OCI-LY1 (cell line): ENCODE data around the gene SMARCC1.

Experiments
- H2AFZ ChIP-seq: fragments of 200-600 bp; sonication (generic), shearing (Covaris generic); 2 replicates; pipeline ENCODE4 v1.6.0; 2014; ENCODE audit warnings: antibody characterized with exemption, mild to moderate bottlenecking, low read length
- H3F3A ChIP-seq: fragments of 200-600 bp; sonication (generic), shearing (Covaris generic); 2 replicates; pipeline ENCODE4 v1.6.0; 2014; ENCODE audit warnings: mild to moderate bottlenecking, antibody characterized with exemption, low read length, moderate library complexity; ENCODE audit not compliant: insufficient read depth
- H3K27ac ChIP-seq: fragments of 200-600 bp; sonication (generic); 2 replicates; pipeline ENCODE4 v1.5.1; 2014; ENCODE audit warnings: low read length, mixed run types, mild to moderate bottlenecking, low read depth; ENCODE audit not compliant: poor library complexity, severe bottlenecking
- H3K27me3 ChIP-seq: fragments of 200-600 bp; sonication (generic); 2 replicates; pipeline ENCODE4 v1.6.0; 2014; ENCODE audit warnings: antibody characterized with exemption, mild to moderate bottlenecking, low read length, moderate library complexity; ENCODE audit not compliant: insufficient read depth
- H3K36me3 ChIP-seq: fragments of 200-600 bp; sonication (generic); 2 replicates; pipeline ENCODE4 v1.6.1; 2014; ENCODE audit warnings: mild to moderate bottlenecking, antibody characterized with exemption, low read length, moderate library complexity, mixed read lengths; ENCODE audit not compliant: insufficient read depth
- H3K4me1 ChIP-seq: fragments of 200-600 bp; sonication (generic); 2 replicates; pipeline ENCODE4 v1.5.1; 2014; ENCODE audit warnings: mild to moderate bottlenecking, low read length, moderate library complexity; ENCODE audit not compliant: insufficient read depth, severe bottlenecking
- H3K4me2 ChIP-seq: fragments of 200-600 bp; sonication (generic), shearing (Covaris generic); 2 replicates; pipeline ENCODE4 v1.6.1; 2014; ENCODE audit warnings: low read length
- H3K4me3 ChIP-seq: fragments of 200-600 bp; sonication (generic); 2 replicates; pipeline ENCODE4 v1.5.1; 2014; ENCODE audit warnings: low read length, low read depth, mild to moderate bottlenecking, mixed read lengths; ENCODE audit not compliant: poor library complexity, severe bottlenecking
- H3K79me2 ChIP-seq: fragments of 200-600 bp; shearing (Covaris generic); 2 replicates; pipeline ENCODE4 v1.6.1; 2016; ENCODE audit warnings: mixed run types, low read length, mixed read lengths; ENCODE audit not compliant: insufficient read depth
- H3K9ac ChIP-seq: fragments of 200-600 bp; sonication (generic), shearing (Covaris generic); 2 replicates; pipeline ENCODE4 v1.6.1; 2014; ENCODE audit warnings: mild to moderate bottlenecking, low read length, mixed read lengths
- H3K9me2 ChIP-seq: fragments of 200-600 bp; sonication (generic), shearing (Covaris generic); 2 replicates; pipeline ENCODE4 v1.6.1; 2014; ENCODE audit warnings: low read depth, mild to moderate bottlenecking, low read length, mixed read lengths
- H3K9me3 ChIP-seq: fragments of 200-600 bp; shearing (Covaris generic); 2 replicates; pipeline ENCODE4 v1.6.1; 2014; ENCODE audit warnings: low read length, mixed read lengths
- H4K20me1 ChIP-seq: fragments of 200-600 bp; sonication (generic), shearing (Covaris generic); 2 replicates; pipeline ENCODE4 v1.6.0; 2016; ENCODE audit warnings: mild to moderate bottlenecking, low read length; ENCODE audit not compliant: insufficient read depth
- CTCF ChIP-seq: fragments of 200-600 bp; sonication (generic), shearing (Covaris generic); IDR thresholded peaks from 2 replicates; pipeline ENCODE4 v1.5.1; 2017; ENCODE audit warnings: mild to moderate bottlenecking, antibody characterized with exemption, low read length, moderate library complexity, mixed read lengths
- EZH2 ChIP-seq: fragments of 200-600 bp; sonication (generic), shearing (Covaris generic); IDR thresholded peaks from 2 replicates; pipeline ENCODE4 v1.8.0; 2017; ENCODE audit warnings: borderline replicate concordance, mixed run types, mild to moderate bottlenecking, antibody characterized with exemption, low read length, moderate library complexity, mixed read lengths

SMARCC1 gene

GRCh38 chr3:47536221-47536891, 245.3 kb downstream of the SMARCC1 start:
- TF ChIP-seq EZH2, result no peak
- no peak for TF ChIP-seq CTCF
- H4K20me1 ChIP-seq, result no peaks in the 10 kb centered on the region
- H3K79me2 ChIP-seq, result no peaks in the 10 kb centered on the region
- no peaks in the 10 kb centered on the region for H3K9me2 ChIP-seq
- no peak overlapping the region for H2AFZ ChIP-seq
- H3K27me3 ChIP-seq, result peaks cover 8% of the 10 kb centered on the region; the same call in 1 of the 2 replicates
- no peaks in the 10 kb centered on the region for H3K4me1 ChIP-seq
- no peaks in the 10 kb centered on the region for H3F3A ChIP-seq
- H3K9me3 ChIP-seq, result no peaks in the 10 kb centered on the region
- H3K4me3 ChIP-seq, result no peak overlapping the region
- H3K27ac ChIP-seq, result no peak overlapping the region
- no peaks in the 10 kb centered on the region for H3K36me3 ChIP-seq
- no peak overlapping the region for H3K9ac ChIP-seq
- no peak overlapping the region for H3K4me2 ChIP-seq
